ENCODE data around the gene LSP1.

The LSP1 gene

GRCh38 chr11:1924181-1924580, 71.3 kb downstream of the LSP1 start:
- Histone ChIP-seq H3K27me3 (no peaks in the 10 kb centered on the region), H3K36me3 (no peaks in the 10 kb centered on the region), H3K9me3 (no peaks in the 10 kb centered on the region), H3K4me1 (no peaks in the 10 kb centered on the region), H3K4me3 (ENCODE audit: low read depth, low read length) (no peak overlapping the region)
- no peak for DNase-seq
- no peak for TF ChIP-seq CTCF (IDR thresholded peaks at IDR 0.05; ENCODE audit: low read depth, low read length)

- Histone ChIP-seq H3K4me3 (ENCODE audit: low read depth, low read length) (no peak overlapping the region), H3K4me1 (no peaks in the 10 kb centered on the region), H3K27me3 (no peaks in the 10 kb centered on the region), H3K36me3 (no peaks in the 10 kb centered on the region), H3K9me3 (no peaks in the 10 kb centered on the region)
- DNase-seq = no peak
- no peak for TF ChIP-seq CTCF (IDR thresholded peaks at IDR 0.05; ENCODE audit: low read depth, low read length)
Measured at GRCh38 chr11:1924646-1925372, 71.9 kb downstream of the LSP1 start.

GRCh38 chr11:1925373-1926155, 72.7 kb downstream of the LSP1 start:
- no peak for TF ChIP-seq CTCF (IDR thresholded peaks at IDR 0.05; ENCODE audit: low read depth, low read length)
- H3K4me1 ChIP-seq = no peaks in the 10 kb centered on the region
- no peak for DNase-seq
- no peaks in the 10 kb centered on the region for H3K27me3 ChIP-seq
- H3K4me3 ChIP-seq (ENCODE audit: low read depth, low read length) = no peak overlapping the region
- H3K9me3 ChIP-seq = no peaks in the 10 kb centered on the region
- H3K36me3 ChIP-seq = no peaks in the 10 kb centered on the region

GRCh38 chr11:1926156-1927025, 73.5 kb downstream of the LSP1 start:
- Histone ChIP-seq H3K27me3 (no peaks in the 10 kb centered on the region), H3K4me3 (ENCODE audit: low read depth, low read length) (no peak overlapping the region), H3K4me1 (no peaks in the 10 kb centered on the region), H3K9me3 (no peaks in the 10 kb centered on the region), H3K36me3 (no peaks in the 10 kb centered on the region)
- TF ChIP-seq CTCF (IDR thresholded peaks at IDR 0.05; ENCODE audit: low read depth, low read length) = no peak
- no peak for DNase-seq

- DNase-seq = no peak
- H3K9me3 ChIP-seq = no peaks in the 10 kb centered on the region
- H3K27me3 ChIP-seq = no peaks in the 10 kb centered on the region
- no peaks in the 10 kb centered on the region for H3K36me3 ChIP-seq
- no peak for TF ChIP-seq CTCF (IDR thresholded peaks at IDR 0.05; ENCODE audit: low read depth, low read length)
- H3K4me1 ChIP-seq = no peaks in the 10 kb centered on the region
- H3K4me3 ChIP-seq (ENCODE audit: low read depth, low read length) = no peak overlapping the region
Measured at GRCh38 chr11:1927026-1927847, 74.4 kb downstream of the LSP1 start.
